DND-41 (cell line): Measurements from ENCODE around the gene STAB2.

Experiments used
- ATAC-seq: fragments of 200-7000 bp; cut with Tn5 transposase; 3 replicates; pipeline ENCODE4 v1.9.1; 2021; ENCODE audit warnings: low read depth; ENCODE audit not compliant: insufficient read depth
- DNase-seq: peaks from one replicate; pipeline ENCODE4 v3.0.0-alpha.2; 2020
- H2AFZ ChIP-seq: 2 replicates; pipeline ENCODE4 v1.6.0; 2012; ENCODE audit warnings: low read depth, low read length
- H3K27ac ChIP-seq: 2 replicates; pipeline ENCODE4 v1.5.1; 2012; ENCODE audit warnings: low read length, inconsistent platforms
- H3K27me3 ChIP-seq: fragments of 200-600 bp; sonication (generic); 2 replicates; pipeline ENCODE4 v1.6.0; 2012; ENCODE audit warnings: low read length, mild to moderate bottlenecking, inconsistent platforms; ENCODE audit not compliant: insufficient read depth, poor library complexity
- H3K36me3 ChIP-seq: 2 replicates; pipeline ENCODE4 v1.5.1; 2012; ENCODE audit warnings: low read length, inconsistent platforms; ENCODE audit not compliant: insufficient read depth
- H3K4me1 ChIP-seq: 2 replicates; pipeline ENCODE4 v1.5.1; 2012; ENCODE audit warnings: mild to moderate bottlenecking, low read length; ENCODE audit not compliant: insufficient read depth
- H3K4me2 ChIP-seq: 2 replicates; pipeline ENCODE4 v1.6.0; 2012; ENCODE audit warnings: mild to moderate bottlenecking, moderate library complexity, low read length, inconsistent platforms; ENCODE audit not compliant: insufficient read depth
- H3K4me3 ChIP-seq, 2 experiments: fragments of 200-600 bp in 1 of 2; shearing (Covaris generic) in 1 of 2; 2 replicates each; pipeline ENCODE4 v1.5.1; 2012 to 2016; ENCODE audit warnings: inconsistent platforms in 2 of 2, low read length in 2 of 2, mild to moderate bottlenecking in 2 of 2, low read depth in 1 of 2, moderate library complexity in 1 of 2
- H3K79me2 ChIP-seq: 2 replicates; pipeline ENCODE4 v1.6.0; 2012; ENCODE audit warnings: low read length, inconsistent platforms; ENCODE audit not compliant: insufficient read depth
- H3K9ac ChIP-seq: 2 replicates; pipeline ENCODE4 v1.6.0; 2012; ENCODE audit warnings: low read depth, mild to moderate bottlenecking, inconsistent platforms, low read length, moderate library complexity
- H3K9me3 ChIP-seq: 2 replicates; pipeline ENCODE4 v1.5.1; 2012; ENCODE audit warnings: low read length, moderate library complexity, mild to moderate bottlenecking, inconsistent platforms; ENCODE audit not compliant: insufficient read depth, severe bottlenecking
- H4K20me1 ChIP-seq: 2 replicates; pipeline ENCODE4 v1.6.0; 2012; ENCODE audit warnings: low read length; ENCODE audit not compliant: insufficient read depth
- EZH2 ChIP-seq: IDR thresholded peaks from 3 replicates; pipeline ENCODE4 v1.6.1; 2012; ENCODE audit warnings: borderline replicate concordance, low read depth, mild to moderate bottlenecking, moderate library complexity, low read length, inconsistent platforms; ENCODE audit not compliant: severe bottlenecking
- TF ChIP-seq, protein P1 (sequence below): IDR thresholded peaks from 2 replicates; pipeline ENCODE4 v1.5.1; 2012; ENCODE audit warnings: borderline replicate concordance, low read length, moderate library complexity, mild to moderate bottlenecking; ENCODE audit not compliant: poor library complexity, severe bottlenecking; ENCODE audit errors: extremely low read depth

Gene STAB2

DNA sequence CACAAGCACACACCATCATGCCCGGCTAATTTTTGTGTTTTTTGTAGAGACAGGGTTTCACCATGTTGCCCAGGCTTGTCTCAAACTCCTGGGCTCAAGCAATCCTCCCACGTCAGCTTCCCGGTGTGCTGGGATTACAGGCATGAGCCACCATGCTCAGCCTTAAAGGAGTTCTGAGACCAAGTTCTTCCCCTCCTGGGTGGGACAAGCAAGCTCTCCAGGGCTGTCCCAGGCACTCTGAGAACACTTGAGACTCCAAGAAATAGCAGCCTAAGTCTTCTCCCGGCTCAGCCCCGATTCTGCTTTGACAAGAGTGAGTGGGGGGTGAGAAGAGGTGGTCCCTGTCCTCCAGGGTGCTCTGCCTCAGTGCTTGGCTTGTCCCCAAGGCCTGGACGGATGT is 86.4 kb downstream of the STAB2 start:
- H3K27ac ChIP-seq, result no peak overlapping the region
- DNase-seq (no peak), ATAC-seq (no peak)
- no peak overlapping the region for H3K4me2 ChIP-seq
- no peaks in the 10 kb centered on the region for H3K4me1 ChIP-seq
- no peak overlapping the region for H2AFZ ChIP-seq
- H3K4me3 ChIP-seq, result no peak overlapping the region
- no peak for TF ChIP-seq EZH2
- TF ChIP-seq, protein P1, sequence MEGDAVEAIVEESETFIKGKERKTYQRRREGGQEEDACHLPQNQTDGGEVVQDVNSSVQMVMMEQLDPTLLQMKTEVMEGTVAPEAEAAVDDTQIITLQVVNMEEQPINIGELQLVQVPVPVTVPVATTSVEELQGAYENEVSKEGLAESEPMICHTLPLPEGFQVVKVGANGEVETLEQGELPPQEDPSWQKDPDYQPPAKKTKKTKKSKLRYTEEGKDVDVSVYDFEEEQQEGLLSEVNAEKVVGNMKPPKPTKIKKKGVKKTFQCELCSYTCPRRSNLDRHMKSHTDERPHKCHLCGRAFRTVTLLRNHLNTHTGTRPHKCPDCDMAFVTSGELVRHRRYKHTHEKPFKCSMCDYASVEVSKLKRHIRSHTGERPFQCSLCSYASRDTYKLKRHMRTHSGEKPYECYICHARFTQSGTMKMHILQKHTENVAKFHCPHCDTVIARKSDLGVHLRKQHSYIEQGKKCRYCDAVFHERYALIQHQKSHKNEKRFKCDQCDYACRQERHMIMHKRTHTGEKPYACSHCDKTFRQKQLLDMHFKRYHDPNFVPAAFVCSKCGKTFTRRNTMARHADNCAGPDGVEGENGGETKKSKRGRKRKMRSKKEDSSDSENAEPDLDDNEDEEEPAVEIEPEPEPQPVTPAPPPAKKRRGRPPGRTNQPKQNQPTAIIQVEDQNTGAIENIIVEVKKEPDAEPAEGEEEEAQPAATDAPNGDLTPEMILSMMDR, result no peak
- no peak overlapping the region for H3K9ac ChIP-seq
- peaks cover 18% of the 10 kb centered on the region for H3K27me3 ChIP-seq
- H3K9me3 ChIP-seq, result no peaks in the 10 kb centered on the region
- H3K79me2 ChIP-seq, result no peaks in the 10 kb centered on the region
- H3K36me3 ChIP-seq, result no peaks in the 10 kb centered on the region
- H4K20me1 ChIP-seq, result no peaks in the 10 kb centered on the region

DNA sequence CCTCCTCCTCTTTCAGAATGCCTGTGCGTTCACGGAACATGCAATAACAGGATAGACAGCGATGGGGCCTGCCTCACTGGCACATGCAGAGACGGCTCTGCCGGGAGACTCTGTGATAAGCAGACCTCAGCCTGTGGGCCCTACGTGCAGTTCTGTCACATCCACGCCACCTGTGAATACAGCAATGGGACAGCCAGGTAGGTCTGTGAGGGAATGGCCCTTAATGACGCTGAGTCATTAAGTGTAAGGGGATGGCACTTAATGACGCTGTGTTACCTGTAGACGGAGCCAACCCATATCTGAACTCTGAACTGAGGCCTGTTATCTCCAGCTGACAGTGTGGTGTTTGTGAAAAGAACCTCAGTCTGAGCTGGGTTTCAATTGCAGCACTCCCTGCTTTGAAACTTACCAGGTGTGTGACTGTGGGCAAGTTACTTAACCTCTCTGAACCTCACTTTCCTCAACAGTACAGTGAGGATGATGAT is 86.9 kb downstream of the STAB2 start:
- Histone ChIP-seq H2AFZ (no peak overlapping the region), H4K20me1 (no peaks in the 10 kb centered on the region), H3K27ac (no peak overlapping the region), H3K9me3 (no peaks in the 10 kb centered on the region), H3K27me3 (peaks cover 18% of the 10 kb centered on the region), H3K4me3 (no peak overlapping the region), H3K36me3 (no peaks in the 10 kb centered on the region), H3K4me1 (no peaks in the 10 kb centered on the region), H3K9ac (no peak overlapping the region), H3K79me2 (no peaks in the 10 kb centered on the region), H3K4me2 (no peak overlapping the region)
- ATAC-seq (no peak), DNase-seq (no peak)
- no peak for TF ChIP-seq EZH2
- TF ChIP-seq, protein P1, result no peak

DNA sequence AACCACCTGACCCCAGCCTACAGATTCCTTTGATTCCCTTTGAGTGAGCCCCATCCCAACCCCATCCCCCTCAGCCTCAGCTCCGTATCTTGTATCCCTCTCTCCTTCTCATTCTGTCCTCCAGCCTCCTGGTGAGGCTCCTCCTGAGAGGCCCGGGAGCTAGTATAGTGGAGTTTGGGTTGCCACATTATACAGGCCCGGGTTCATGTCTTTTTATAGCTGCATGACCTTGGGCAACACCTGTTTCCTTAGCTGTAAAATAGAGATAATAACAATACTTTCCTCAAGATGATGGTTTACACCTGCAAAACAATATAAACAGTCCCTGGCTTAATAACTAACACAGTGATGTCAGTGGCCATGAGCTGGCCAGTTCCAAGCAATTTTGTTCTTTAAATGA is 89.8 kb downstream of the STAB2 start:
- no peak for ATAC-seq
- TF ChIP-seq, protein P1, result no peak
- TF ChIP-seq EZH2, result no peak
- Histone ChIP-seq H3K4me2 (no peak overlapping the region), H3K4me3 (no peak overlapping the region), H3K27me3 (peaks cover 14% of the 10 kb centered on the region), H3K9me3 (no peaks in the 10 kb centered on the region), H3K36me3 (no peaks in the 10 kb centered on the region), H3K4me1 (no peaks in the 10 kb centered on the region), H2AFZ (no peak overlapping the region), H3K27ac (no peak overlapping the region), H4K20me1 (no peaks in the 10 kb centered on the region), H3K79me2 (no peaks in the 10 kb centered on the region), H3K9ac (no peak overlapping the region)
- DNase-seq, result no peak

DNA sequence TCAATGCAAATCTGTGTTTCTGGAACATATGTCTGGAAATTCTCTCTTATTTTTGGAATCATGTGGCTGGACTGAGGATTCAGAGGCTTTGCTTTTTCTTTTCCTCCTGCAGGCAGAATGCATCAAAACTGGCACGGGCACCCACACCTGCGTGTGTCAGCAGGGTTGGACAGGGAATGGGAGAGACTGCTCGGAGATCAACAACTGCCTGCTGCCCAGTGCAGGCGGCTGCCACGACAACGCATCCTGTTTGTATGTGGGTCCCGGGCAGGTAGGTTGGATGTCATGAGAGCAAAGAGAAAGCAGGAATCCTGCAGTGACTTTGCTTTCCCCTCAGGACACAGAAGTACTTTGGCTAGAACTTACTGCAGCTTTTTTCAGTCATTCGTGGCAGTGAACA is 90.3 kb downstream of the STAB2 start:
- DNase-seq, result no peak
- H3K9ac ChIP-seq, result no peak overlapping the region
- H3K27ac ChIP-seq, result no peak overlapping the region
- no peaks in the 10 kb centered on the region for H3K79me2 ChIP-seq
- TF ChIP-seq, protein P1, result no peak
- no peak for TF ChIP-seq EZH2
- H3K4me1 ChIP-seq, result no peaks in the 10 kb centered on the region
- no peaks in the 10 kb centered on the region for H3K9me3 ChIP-seq
- ATAC-seq, result no peak
- H3K36me3 ChIP-seq, result no peaks in the 10 kb centered on the region
- peaks cover 10% of the 10 kb centered on the region for H3K27me3 ChIP-seq
- no peak overlapping the region for H3K4me3 ChIP-seq
- no peak overlapping the region for H2AFZ ChIP-seq
- no peaks in the 10 kb centered on the region for H4K20me1 ChIP-seq
- H3K4me2 ChIP-seq, result no peak overlapping the region
